Measurements from ENCODE around the gene FPGS. TPM values are rescaled to one million over a fixed set of nuclear protein-coding genes. Genes with fewer than 3 reads are reported as not detected.

FPGS gene
- total RNA-seq, 4 donors from 2014 or later = 42.5 to 91.4 (median 63.2) TPM

DNA sequence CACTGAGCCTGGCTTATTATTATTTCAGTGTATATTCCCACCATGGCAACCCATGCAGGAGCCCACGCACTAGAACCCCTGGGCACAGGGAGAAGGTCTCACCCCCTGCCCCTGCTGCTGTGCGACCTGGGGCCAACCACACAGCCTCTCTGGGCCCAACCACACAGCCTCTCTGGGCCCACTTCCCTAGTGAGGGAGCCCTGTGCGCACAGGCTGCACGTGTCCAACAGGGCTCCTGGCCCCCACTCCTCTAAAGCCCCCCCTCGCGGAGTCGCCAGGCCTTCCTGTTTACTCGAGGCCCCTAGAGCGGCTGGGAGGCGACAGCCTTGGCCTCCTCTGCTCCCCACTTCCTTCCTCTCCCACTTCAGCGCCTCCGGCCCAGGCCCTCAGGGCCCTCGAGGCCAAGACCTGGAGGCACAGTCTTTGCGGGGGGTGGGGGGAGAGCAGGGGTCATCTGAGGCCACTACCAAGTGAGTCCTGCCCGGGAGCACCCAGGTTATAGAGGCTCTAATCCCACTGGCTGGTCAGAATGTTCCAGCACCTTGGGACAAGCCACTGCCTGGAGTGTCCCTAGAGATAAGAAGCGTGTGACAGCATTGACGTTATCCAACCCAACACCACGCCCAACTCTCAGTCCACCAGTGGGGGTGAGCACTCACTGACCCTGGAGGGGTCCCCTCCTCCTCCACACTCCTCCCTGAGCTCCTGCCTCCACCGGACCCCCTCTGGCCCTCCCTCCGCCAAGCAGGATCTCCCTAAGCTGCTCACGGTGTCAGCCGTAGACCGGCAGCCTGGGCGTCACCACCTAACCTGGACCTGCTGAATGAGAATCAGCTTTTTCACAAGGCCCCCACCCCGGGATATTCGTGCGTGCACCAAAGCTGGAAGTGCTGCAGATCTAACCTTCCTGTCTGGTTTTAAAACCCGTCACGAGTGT is 59.7 kb downstream of the FPGS start:
- TF ChIP-seq EP300 (IDR thresholded peaks at IDR 0.05) = no peak
- TF ChIP-seq, protein P1, sequence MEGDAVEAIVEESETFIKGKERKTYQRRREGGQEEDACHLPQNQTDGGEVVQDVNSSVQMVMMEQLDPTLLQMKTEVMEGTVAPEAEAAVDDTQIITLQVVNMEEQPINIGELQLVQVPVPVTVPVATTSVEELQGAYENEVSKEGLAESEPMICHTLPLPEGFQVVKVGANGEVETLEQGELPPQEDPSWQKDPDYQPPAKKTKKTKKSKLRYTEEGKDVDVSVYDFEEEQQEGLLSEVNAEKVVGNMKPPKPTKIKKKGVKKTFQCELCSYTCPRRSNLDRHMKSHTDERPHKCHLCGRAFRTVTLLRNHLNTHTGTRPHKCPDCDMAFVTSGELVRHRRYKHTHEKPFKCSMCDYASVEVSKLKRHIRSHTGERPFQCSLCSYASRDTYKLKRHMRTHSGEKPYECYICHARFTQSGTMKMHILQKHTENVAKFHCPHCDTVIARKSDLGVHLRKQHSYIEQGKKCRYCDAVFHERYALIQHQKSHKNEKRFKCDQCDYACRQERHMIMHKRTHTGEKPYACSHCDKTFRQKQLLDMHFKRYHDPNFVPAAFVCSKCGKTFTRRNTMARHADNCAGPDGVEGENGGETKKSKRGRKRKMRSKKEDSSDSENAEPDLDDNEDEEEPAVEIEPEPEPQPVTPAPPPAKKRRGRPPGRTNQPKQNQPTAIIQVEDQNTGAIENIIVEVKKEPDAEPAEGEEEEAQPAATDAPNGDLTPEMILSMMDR (IDR thresholded peaks at IDR 0.05) = no peak
- H3K36me3 ChIP-seq = peaks cover 0 to 8% of the 10 kb centered on the region in 2 donors
- no peaks in the 10 kb centered on the region for H3K27me3 ChIP-seq
- peak; percentile 78 for ATAC-seq
- peak overlapping the region in 3 of 4 donors; percentile 61 to 71 (median 68) for H3K27ac ChIP-seq
- H3K4me3 ChIP-seq = no peak overlapping the region
- H3K4me1 ChIP-seq = peaks cover 0 to 57% (median 16%) of the 10 kb centered on the region in 3 donors
- no peaks in the 10 kb centered on the region for H3K9me3 ChIP-seq
- 59 to 67% methylated on average over 2 to 3 of the region's 29 CpGs for WGBS, 2 donors (ENCODE audit: low coverage in 1 of 2)

DNA sequence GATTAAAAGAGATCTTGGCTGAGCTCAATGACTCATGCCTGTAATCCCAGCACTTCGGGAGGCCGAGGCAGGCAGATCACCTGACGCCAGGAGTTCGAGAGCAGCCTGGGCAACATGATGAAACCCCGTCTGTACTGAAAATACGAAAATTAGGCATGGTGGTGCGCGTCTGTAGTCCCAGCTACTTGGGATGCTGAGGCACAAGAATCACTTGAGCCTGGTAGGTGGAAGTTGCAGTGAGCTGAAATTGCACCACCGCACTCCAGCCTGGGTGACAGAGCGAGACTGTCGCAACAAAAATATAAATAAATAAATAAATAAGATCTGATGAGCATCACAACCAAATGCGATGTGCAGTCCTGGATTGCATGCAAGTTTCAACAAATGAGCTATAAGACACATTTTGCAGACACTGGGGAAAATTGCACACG is 60.5 kb downstream of the FPGS start:
- 74 to 90% methylated on average over 12 to 13 of the region's 13 CpGs for WGBS, 2 donors (ENCODE audit: low coverage in 1 of 2)
- Histone ChIP-seq H3K9me3 (no peaks in the 10 kb centered on the region), H3K4me3 (no peak overlapping the region), H3K4me1 (peaks cover 0 to 51% (median 8%) of the 10 kb centered on the region in 3 donors), H3K27me3 (no peaks in the 10 kb centered on the region), H3K36me3 (peaks cover 0 to 17% of the 10 kb centered on the region in 2 donors), H3K27ac (peak overlapping the region in 3 of 4 donors; percentile 61 to 71 (median 68))
- ATAC-seq = no peak
- no peak for TF ChIP-seq POLR2AphosphoS5 (IDR thresholded peaks at IDR 0.05)
- TF ChIP-seq EP300 (IDR thresholded peaks at IDR 0.05) = no peak
- TF ChIP-seq, protein P1 (IDR thresholded peaks at IDR 0.05) = no peak
- TF ChIP-seq POLR2A (IDR thresholded peaks at IDR 0.05) = no peak

Small RNAs within 50 kb of the gene (small RNA-seq; reads per million reads assigned to genes)
- gene RF00019 = 0 reads per million in 4 donors
- 0 reads per million in 4 donors for gene RNA5SP296

Other genes starting within 250 kb of the FPGS start
- 10 to 100 TPM; 25.7 to 47.0 (median 33.1) TPM for gene STXBP1, start 190.6 kb upstream of the FPGS start, total RNA-seq
- under 1 TPM in 1 of 4 donors, not detected in 3; 0.31 TPM for gene CFAP157, start 95.9 kb upstream of the FPGS start, total RNA-seq
- gene PTRH1, start 87.2 kb upstream of the FPGS start, total RNA-seq = 10 to 100 TPM in 3 of 4 donors, 1 to 10 TPM in 1; 8.7 to 19.3 (median 16.8) TPM
- not detected for gene TTC16, start 86.8 kb upstream of the FPGS start, total RNA-seq
- 1 to 10 TPM; 5.9 to 8.9 (median 7.6) TPM for gene TOR2A, start 67.6 kb upstream of the FPGS start, total RNA-seq
- 10 to 100 TPM in 1 of 4 donors, 1 to 10 TPM in 3; 6.1 to 12.1 (median 8.5) TPM for gene SH2D3C, start 24.2 kb upstream of the FPGS start, total RNA-seq
- 10 to 100 TPM; 81.8 to 92.8 (median 86.5) TPM for gene CDK9, start 16.8 kb upstream of the FPGS start, total RNA-seq
- gene ENG, start 51.8 kb downstream of the FPGS start, total RNA-seq = 10 to 100 TPM; 21.3 to 76.5 (median 48.0) TPM
- gene AK1, start 74.8 kb downstream of the FPGS start, total RNA-seq = 10 to 100 TPM; 46.7 to 73.9 (median 49.7) TPM
- 100 to 1,000 TPM; 112 to 146 (median 132) TPM for gene ST6GALNAC6, start 96.7 kb downstream of the FPGS start, total RNA-seq
- 10 to 100 TPM; 25.2 to 49.7 (median 31.7) TPM for gene ST6GALNAC4, start 114.2 kb downstream of the FPGS start, total RNA-seq
- gene PIP5KL1, start 127.9 kb downstream of the FPGS start, total RNA-seq = 1 to 10 TPM in 2 of 4 donors, under 1 TPM in 1, not detected in 1; 0.66 to 3.4 (median 3.1) TPM
- gene DPM2, start 135.0 kb downstream of the FPGS start, total RNA-seq = 10 to 100 TPM in 2 of 4 donors, 1 to 10 TPM in 2; 8.9 to 15.0 (median 11.2) TPM
- gene EEIG1, start 178.1 kb downstream of the FPGS start, total RNA-seq = 10 to 100 TPM in 3 of 4 donors, 1 to 10 TPM in 1; 7.0 to 22.0 (median 16.3) TPM

All from gastroesophageal sphincter (tissue), 4 donors.